ENCODE data around the gene ZKSCAN4. TPM values are rescaled to one million over a fixed set of nuclear protein-coding genes. Genes with fewer than 3 reads are reported as not detected.

ZKSCAN4 gene
- total and polyA plus RNA-seq, 10 of the 15 experiments (the other 5 are each of a cell fraction or from before 2014, with no cell fraction given) = 3.0 to 6.5 (median 5.0) TPM

- WGBS (ENCODE audit: insufficient coverage, insufficient replicate concordance, low lambda C conversion rate, missing lambda C conversion rate) = 44% methylated on average over 9 of the region's 9 CpGs
- ChIA-PET RAD21 (ENCODE audit: unreplicated experiment) (no interaction called here), SMC1A (ENCODE audit: uncharacterized antibody, unreplicated experiment) (interaction anchor here (0.7 to 3.4 kb wide), 4 partner anchors 14 to 43 kb away, joined by 3 to 17 read pairs (median 4); partner anchors contain the start of gene ZSCAN26), POLR2A (interaction anchor here (1.0 kb wide), 1 partner anchor 57 kb away, joined by 3 read pairs; the partner anchor contains the start of gene PGBD1), CTCF (interaction anchor here (1.0 kb wide), 1 partner anchor 130 kb away, joined by 4 read pairs; no protein-coding TSS in a partner anchor)
- peak overlapping the region; percentile 87 for H3K4me2 ChIP-seq (ENCODE audit: control insufficient read depth, insufficient read depth)
- H3K27ac ChIP-seq (ENCODE audit: control insufficient read depth, insufficient read depth) = peak overlapping the region; percentile 73
- peak overlapping the region; percentile 84 for H3K9ac ChIP-seq (ENCODE audit: control insufficient read depth, insufficient read depth, low read length)
- H3K4me1 ChIP-seq (ENCODE audit: control insufficient read depth, insufficient read depth, low read length) = no peaks in the 10 kb centered on the region
- TSS peak; percentile 81 for BruUV-seq (replicated peaks)
- FAIRE-seq (no peak), DNase-seq (ENCODE audit: low read depth, low spot score) (no peak), ATAC-seq (no peak; the same call in 2 of the 3 replicates)
- peak overlapping the region; percentile 89 for H3K4me3 ChIP-seq
- H3K27me3 ChIP-seq (replicated peaks in 1 of 2; ENCODE audit: control insufficient read depth in 2 of 2, insufficient read depth in 2 of 2, low read length in 1 of 2) = no peaks in the 10 kb centered on the region
- intact Hi-C loops (cut with micrococcal nuclease; ENCODE audit: unreplicated experiment) (loop anchor here (1.0 to 5.0 kb wide), 3 partner anchors 28 to 128 kb away; partner anchors contain the start of genes ZKSCAN4 and ZKSCAN8), in situ Hi-C loops (cut with MboI) (no loop called here)
- TF ChIP-seq RAD51 (IDR thresholded peaks at IDR 0.05) (0 out of 2 replicates have a peak, but pooled peaks have one; percentile 5), ATF2 (IDR thresholded peaks at IDR 0.05; ENCODE audit: low read length) (no peak), MTA2 (IDR thresholded peaks at IDR 0.05; ENCODE audit: low read depth) (no peak), PRDM15 (CRISPR knock-in tag; IDR thresholded peaks at IDR 0.05) (0 out of 2 replicates have a peak, but pooled peaks have one; percentile 43)
- H3K36me3 ChIP-seq (ENCODE audit: control insufficient read depth in 2 of 2, insufficient read depth in 2 of 2, low read length in 1 of 2) = peaks cover 0 to 4% of the 10 kb centered on the region in 2 experiments; a peak in 2 of 4 replicates
- H3K79me2 ChIP-seq (ENCODE audit: control insufficient read depth, insufficient read depth, low read length) = peaks cover 15% of the 10 kb centered on the region
- peak overlapping the region; percentile 88 for H2AFZ ChIP-seq (ENCODE audit: control insufficient read depth, low read depth, low read length)
- H3K9me3 ChIP-seq (replicated peaks; ENCODE audit: control insufficient read depth, insufficient read depth, low read length) = no peaks in the 10 kb centered on the region; the same call in 2 of the 3 replicates
- no peaks in the 10 kb centered on the region for H4K20me1 ChIP-seq (ENCODE audit: control insufficient read depth, insufficient read depth)
These were observed 27.7 kb downstream of the ZKSCAN4 start for GRCh38 chr6:28224131-28225055.

All from GM12878 (cell line).